Activated gamma-delta T cell treated with Interleukin-2 at 50 U/mL for 16 hours (primary cell): ENCODE measurements around the gene MSLN.
"Not testable (repeated sequence)": the region's sequence is repeated elsewhere in the genome, so short reads cannot be mapped to it uniquely, and the experiment has no call there.

ENCODE experiments used
- DNase-seq: peaks from one replicate; pipeline ENCODE4 v3.0.0-alpha.2; 2020

Gene MSLN

DNA sequence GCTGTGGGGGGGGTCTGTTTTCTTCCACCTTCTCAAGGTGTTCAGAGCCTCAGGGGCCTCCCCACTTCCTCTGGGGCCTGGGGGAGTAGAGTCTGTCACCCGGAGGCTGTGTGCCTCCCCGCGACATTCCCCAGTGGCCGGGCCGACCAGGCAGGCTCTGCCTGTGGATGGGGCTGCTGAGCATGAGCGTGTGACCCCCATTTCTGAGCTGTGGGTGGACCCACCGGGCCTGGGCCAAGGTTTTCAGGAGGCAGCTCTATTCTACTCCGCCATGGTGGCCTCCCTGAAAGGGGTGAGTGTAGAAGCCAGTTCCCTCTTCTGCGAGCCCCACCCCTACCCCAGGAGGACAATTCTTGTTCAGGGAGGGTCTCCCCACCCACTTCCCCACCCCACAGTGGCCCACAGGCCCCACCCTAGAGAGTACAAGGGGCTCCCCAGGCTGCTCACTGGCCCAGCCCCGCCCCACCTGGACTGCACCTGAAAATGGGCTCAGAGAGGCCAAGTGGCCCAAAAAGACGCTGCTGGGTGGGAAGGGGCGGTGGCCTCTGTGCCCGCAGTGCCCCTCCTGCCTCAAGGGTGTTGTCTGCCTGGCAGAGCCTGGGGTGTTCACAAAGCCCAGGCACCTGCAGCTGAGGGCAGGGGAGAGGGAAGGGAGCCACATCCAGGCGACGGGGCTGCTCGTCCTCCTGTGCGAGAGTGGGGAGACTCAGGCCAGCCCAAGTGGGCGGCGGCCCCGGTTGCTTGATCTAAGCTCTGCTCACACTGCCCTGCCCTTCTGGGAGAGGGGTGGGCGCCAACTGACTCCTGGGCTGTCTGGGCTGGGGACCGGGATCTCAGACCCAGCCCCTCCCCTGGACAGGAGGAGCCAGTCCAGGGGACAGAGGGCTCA is 1.3 kb downstream of the MSLN start:
- DNase-seq: no peak

DNA sequence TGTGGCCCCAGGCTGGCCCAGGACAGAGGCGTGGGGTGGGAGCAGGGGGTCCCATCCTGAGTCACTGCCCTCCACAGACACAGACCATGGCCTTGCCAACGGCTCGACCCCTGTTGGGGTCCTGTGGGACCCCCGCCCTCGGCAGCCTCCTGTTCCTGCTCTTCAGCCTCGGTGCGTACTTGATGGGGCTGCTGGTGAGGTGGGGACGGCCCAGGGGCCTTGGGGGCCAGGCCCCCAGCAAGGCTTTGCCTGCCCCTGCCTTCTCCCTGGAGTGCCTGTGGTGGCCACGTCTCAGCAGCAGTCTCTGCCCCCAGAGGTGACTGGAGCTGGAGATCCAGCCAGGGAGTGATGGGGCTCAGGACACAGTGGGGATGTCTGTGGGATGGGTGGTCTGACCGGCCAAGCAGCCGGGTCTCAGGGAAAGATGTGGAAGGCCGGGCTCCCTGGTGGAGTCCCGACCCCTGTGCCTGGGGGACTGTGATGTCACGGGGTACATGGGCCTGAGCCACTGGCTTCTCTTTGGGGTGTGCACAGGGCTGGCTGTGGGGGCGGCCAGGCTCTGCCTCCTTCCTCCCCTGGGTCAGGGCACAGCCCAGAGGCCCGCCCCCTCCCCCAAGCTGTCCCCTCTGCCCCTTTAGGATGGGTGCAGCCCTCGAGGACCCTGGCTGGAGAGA is 2.2 kb downstream of the MSLN start:
- no peak for DNase-seq

DNA sequence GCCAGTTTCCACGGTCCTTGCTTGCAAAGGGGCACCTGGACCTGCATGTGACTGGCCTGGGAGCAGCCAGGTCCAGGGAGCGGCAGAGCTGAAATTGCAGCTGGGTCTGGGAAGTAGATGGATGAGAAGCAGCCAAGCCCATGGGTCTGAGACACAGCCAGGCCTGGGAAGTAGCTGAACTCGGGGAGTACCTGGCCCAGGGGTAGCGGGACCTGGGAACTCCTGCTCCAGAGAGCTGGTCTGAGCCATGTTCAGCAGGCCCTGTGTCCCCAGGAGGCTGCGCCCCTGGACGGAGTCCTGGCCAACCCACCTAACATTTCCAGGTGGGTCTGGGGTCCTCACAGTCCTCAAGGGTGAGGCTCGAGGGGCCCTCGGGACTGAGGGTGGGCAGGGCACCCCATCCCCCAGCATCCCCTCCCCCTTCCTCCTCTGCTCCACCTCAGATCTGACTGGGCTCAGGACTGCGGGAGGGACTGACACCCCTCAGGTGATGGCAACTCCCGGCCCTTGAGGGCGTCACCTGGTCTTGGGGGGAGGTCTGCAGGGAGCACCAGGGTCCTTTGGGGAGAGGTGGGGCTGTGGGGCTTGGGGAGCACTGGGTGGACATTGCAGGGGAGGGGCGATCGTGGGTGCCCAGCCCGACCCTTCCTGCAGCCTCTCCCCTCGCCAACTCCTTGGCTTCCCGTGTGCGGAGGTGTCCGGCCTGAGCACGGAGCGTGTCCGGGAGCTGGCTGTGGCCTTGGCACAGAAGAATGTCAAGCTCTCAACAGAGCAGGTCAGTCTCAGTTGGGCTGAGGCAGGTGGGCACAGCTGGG is 3.0 kb downstream of the MSLN start:
- DNase-seq: no peak

GRCh38 chr16:764184-764750 is 3.7 kb downstream of the MSLN start:
- DNase-seq: no peak

GRCh38 chr16:764848-765487 is 4.4 kb downstream of the MSLN start:
- no peak for DNase-seq

DNA sequence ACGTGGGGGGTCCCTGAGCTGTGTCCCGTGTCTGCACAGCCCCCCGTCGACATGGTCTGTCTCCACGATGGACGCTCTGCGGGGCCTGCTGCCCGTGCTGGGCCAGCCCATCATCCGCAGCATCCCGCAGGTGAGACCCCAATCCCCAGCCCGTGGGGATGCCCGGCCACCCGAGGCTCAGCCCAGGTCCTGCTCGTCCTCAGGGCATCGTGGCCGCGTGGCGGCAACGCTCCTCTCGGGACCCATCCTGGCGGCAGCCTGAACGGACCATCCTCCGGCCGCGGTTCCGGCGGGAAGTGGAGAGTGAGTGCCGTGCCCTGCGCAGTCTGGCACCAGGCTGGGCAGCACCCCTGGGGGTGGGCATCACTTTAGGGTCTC is 4.9 kb downstream of the MSLN start:
- no peak for DNase-seq

- DNase-seq: no peak
Observed at GRCh38 chr16:766008-766819, 5.7 kb downstream of the MSLN start.

DNA sequence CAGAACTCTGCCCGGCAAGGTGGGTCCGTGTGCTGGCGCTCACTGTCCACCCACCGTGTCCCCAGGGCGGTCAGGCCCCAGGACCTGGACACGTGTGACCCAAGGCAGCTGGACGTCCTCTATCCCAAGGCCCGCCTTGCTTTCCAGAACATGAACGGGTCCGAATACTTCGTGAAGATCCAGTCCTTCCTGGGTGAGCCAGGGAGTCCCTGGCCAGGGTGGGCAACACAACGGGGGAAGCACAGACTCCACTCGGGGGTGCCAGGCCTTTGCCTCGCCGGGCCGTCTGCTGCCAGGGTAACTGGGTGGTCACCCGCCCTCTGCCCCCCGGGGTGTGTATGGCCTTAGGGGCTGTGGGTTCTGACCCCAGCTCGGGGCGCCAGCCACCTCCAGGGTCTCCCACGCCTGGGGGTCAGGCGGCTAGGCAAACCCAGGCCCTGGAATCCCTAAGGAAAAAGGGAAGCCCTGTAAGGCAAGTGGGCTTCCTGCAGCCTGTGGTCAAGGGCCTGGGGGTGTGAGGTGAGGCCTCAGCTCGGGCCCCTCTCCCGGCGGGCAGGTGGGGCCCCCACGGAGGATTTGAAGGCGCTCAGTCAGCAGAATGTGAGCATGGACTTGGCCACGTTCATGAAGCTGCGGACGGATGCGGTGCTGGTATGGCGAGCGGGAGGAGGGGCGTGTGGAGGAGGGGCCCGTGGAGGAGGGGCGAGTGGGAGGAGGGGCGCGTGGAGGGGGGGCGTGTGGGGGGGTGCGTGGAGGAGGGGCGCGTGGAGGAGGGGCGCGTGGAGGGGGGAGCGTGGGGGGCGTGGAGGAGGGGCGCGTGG is 6.5 kb downstream of the MSLN start:
- DNase-seq: no peak

DNA sequence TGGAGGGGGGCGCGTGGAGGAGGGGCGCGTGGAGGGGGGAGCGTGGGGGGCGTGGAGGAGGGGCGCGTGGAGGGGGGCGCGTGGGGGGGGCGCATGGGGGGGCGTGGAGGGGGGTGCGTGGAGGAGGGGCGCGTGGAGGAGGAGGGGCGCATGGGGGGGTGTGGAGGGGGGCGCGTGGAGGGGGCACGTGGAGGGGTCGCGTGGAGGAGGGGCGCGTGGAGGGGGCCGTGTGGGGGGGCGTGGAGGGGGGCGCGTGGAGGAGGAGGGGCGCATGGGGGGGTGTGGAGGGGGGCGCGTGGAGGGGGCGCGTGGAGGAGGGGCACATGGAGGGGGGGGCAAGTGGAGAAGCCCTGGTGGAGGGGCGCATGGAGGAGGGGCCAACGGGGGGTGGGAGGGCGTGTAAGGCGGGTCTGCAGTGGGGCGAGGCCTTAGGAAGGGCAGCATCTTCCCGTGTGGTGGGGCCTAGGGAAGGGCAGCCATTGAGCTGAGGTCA is 7.3 kb downstream of the MSLN start:
- DNase-seq: no peak

- DNase-seq: no peak
Observed at GRCh38 chr16:768428-768827, 7.9 kb downstream of the MSLN start.

GRCh38 chr16:769184-769784 is 8.8 kb downstream of the MSLN start:
- DNase-seq: no peak

DNA sequence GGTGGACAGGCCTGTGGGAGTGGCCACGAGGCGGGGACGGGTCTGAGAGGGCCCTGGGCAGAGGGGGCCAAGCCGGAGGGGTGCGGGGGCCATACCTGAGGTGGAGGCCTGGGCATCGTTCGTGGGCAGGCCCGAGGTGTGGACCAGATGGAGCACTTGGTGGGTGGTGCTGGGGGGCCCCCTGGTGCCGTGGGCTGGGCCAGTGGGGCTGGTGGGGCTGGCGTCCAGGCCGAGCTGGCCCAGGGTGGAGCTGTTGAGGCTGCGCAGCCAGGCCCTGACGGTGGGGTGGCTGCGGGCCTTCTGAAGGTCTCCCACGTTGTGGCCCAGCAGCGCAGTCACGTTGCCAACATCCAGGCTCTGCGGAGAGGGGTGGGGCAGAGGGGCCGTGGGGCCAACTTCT is 9.4 kb downstream of the MSLN start:
- no peak for DNase-seq

GRCh38 chr16:770411-770810 is 9.9 kb downstream of the MSLN start:
- DNase-seq: no peak

- no peak for DNase-seq
Observed at GRCh38 chr16:772959-773358, 12.4 kb downstream of the MSLN start.

GRCh38 chr16:774086-775001 is 13.8 kb downstream of the MSLN start:
- no peak for DNase-seq

DNA sequence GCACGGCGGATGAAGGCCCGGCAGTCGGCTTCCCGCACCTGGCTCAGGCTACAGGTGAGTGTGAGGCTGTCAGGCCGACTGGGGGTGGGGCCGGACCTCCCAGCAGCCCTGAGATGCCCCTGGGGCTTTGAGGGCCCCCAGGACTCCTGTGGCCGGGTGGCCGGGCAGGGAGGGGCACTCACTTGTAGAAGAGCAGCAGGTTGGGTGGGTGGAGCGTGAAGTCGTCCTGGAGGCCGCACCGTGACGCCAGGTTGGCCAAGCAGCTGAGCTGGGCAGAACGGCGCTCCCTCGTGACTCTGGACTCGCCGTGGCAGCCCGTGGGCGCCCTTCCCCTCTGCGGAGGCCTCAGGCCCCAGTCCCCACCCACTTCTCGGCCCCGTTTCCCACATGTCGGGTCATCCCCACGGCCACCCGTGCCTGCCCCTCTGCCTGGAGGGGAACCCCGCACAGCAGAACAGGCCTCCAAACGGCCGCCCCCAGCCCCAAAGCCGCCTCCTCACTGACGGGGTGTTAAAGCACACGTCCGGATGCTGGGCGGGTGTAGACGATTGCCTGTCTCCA is 14.8 kb downstream of the MSLN start:
- DNase-seq: no peak

GRCh38 chr16:776298-776697 is 15.8 kb downstream of the MSLN start:
- DNase-seq: not testable (repeated sequence)

DNA sequence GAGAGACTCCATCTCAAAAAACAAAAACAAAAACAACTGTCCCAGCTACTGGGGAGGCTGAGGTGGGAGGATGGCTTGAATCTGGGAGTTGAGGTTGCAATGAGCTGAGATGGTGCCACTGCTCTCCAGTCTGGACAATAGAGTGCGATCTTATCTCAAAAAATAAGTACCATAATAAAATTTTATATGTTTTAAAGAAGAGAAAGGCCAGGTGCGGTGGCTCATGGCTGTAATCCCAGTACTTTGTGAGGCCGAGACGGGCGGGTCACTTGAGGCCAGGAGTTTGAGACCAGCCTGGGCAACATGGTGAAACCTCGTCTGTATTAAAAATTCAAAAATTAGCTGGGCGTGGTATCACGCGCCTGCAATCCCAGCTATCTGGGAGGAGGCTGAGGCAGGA is 16.3 kb downstream of the MSLN start:
- DNase-seq: no peak

GRCh38 chr16:777826-778225 is 17.3 kb downstream of the MSLN start:
- DNase-seq: no peak
